ENCODE measurements around the gene DPP10.

- TF ChIP-seq YY1 (IDR thresholded peaks at IDR 0.05; ENCODE audit: insufficient read depth, insufficient read length) = no peak
- TF ChIP-seq ZNF274 (IDR thresholded peaks at IDR 0.05; ENCODE audit: low read depth, low read length) = no peak
- no peak for TF ChIP-seq SUZ12 (IDR thresholded peaks at IDR 0.05; ENCODE audit: extremely low read depth, insufficient read depth, insufficient read length)
These were observed 1210.2 kb downstream of the DPP10 start for GRCh38 chr2:115652652-115653051.

Measured in NT2/D1 (cell line).